HG03575 (cell line): ENCODE results near the gene PRR13.
"Not testable (repeated sequence)": the region's sequence is repeated elsewhere in the genome, so short reads cannot be mapped to it uniquely, and the experiment has no call there.

ENCODE experiments used
- ATAC-seq: cut with Tn5 transposase; IDR thresholded peaks from one replicate; pipeline ENCODE4 v1.9.1; 2021; ENCODE audit not compliant: unreplicated experiment, insufficient number of reproducible peaks, low FRiP score; ENCODE audit errors: extremely low read depth

Gene PRR13

DNA sequence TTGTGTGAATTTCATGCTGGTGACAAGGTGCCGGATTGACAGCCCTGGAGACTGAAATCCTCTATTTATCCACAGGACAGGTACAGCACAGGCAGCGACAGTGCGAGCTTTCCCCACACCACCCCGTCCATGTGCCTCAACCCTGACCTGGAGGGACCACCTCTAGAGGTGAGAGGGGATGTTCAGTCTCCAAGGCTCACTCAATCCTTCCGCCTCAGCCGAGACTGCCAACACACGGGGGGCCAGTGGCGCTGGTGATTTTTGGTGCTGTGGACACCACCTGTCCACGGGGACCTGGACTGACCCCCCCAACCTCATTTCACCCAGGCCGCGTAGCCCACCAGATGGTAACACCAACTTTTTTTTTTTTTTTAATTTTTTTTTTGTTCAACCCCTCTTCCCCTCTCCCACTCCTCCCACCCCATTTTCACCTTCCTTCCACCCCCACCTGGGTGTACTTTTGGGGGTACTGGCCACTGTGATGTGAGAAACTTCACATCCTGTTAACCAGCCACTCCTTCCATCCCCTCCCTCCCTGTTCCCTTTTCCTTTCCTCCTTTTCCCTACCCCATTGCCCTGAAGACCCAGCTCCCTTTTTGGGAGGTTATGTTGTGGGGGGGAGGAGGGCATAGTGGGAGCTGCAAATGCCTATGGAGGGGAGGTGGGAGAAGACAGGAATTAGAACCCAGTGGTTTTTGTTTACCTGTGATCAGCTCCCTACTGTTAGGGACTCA is 23.3 kb downstream of the PRR13 start:
- no peak for ATAC-seq

DNA sequence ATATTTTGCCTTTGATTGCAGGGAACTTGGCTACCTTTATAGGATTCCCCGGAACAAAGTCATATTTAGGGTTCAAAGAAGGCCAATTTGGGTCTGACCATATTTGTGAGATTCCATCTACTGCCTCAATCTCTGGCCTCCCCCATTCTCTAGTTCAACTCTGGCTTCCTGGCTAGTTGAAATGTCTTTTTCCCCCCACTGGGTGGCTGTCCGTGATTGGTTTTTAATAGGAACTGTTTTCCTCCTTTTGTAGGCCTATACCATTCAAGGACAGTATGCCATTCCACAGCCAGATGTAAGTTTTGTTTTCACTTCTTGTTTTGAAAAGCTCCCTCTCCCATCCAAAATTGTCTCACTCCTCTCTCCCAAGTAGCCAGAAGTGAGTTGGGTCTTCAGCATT is 24.1 kb downstream of the PRR13 start:
- no peak for ATAC-seq

- no peak for ATAC-seq
Measured at GRCh38 chr12:53466640-53467039, 25.1 kb downstream of the PRR13 start.

DNA sequence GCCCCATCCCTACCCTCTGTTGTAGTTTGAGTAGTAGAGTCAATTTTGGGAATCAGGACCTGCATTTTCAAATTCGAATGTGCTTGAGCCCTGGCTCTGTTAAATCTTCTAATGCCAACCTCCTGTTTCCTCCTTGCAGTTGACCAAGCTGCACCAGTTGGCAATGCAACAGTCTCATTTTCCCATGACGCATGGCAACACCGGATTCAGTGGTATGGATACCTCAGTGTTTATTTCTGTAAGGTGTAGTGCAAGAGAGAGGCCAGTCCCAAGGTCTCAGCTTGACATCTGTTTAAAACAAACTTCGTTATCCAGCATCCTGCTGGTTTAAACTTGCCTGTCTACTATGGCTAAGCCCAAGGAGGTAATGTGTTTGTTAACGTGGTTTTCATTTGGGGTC is 25.5 kb downstream of the PRR13 start:
- ATAC-seq: no peak

DNA sequence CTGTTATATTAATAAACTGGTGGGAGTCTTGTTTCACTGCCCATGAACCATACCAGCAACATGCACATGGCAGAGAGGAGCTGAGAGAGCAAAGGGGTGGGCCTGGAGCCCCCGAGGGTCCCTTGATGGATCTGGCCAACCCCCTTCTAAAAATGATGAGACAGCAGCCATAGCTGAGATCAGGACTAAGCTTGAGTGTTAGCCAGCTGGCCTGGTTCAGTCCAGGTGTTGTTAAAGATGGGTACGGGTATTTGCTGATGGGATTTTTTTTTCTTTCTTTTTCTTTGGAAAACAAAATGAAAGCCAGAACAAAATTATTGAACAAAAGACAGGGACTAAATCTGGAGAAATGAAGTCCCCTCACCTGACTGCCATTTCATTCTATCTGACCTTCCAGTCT is 26.3 kb downstream of the PRR13 start:
- no peak for ATAC-seq

DNA sequence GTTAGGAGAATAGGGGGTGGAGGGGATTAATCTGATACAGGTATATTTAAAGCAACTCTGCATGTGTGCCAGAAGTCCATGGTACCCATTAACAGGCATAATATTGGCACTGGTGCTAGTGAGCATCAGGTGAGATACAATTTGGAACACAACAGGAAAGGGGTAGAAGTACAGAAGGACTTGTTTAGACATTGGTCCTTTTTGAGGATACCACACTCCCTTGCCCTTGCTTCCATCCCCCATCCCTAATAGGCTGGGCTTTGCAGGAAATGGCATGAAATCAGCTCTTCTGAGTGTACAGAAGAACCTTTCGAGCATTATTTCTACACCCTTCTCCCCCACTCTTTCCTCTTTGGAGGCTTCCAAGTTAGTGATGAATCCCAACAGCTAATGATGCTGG is 26.7 kb downstream of the PRR13 start:
- ATAC-seq: no peak

DNA sequence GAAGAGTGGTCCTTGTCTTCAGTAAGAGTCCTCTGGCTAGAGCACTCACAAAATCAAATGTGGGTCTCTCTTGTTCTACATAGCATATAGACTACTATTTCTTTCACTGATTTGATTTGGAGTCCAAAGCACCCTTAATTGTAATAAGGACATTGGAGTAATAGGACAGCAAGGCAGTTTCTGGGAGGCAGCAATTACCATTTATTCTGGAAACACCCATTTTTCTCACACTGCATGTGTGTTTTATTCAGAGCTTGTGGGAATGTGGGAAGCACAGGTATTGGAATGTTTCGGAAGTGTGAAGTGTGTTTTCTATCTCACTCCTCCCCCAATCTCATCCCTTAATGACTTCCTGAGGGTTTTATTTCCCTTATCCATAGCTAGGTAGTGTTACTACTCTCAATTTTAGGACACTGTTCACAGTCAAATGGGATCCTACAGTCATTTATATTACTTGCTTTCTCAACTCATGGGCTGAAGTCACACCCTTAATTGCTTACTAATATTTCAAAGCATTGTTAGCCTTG is 30.6 kb downstream of the PRR13 start:
- ATAC-seq: no peak

- ATAC-seq: no peak
Measured at GRCh38 chr12:53474077-53474476, 32.5 kb downstream of the PRR13 start.

- ATAC-seq: no peak
Measured at GRCh38 chr12:53474819-53475218, 33.3 kb downstream of the PRR13 start.

- no peak for ATAC-seq
Measured at GRCh38 chr12:53476769-53477209, 35.3 kb downstream of the PRR13 start.

- ATAC-seq: no peak
Measured at GRCh38 chr12:53478865-53479264, 37.3 kb downstream of the PRR13 start.

- ATAC-seq: no peak
Measured at GRCh38 chr12:53479331-53479730, 37.8 kb downstream of the PRR13 start.

DNA sequence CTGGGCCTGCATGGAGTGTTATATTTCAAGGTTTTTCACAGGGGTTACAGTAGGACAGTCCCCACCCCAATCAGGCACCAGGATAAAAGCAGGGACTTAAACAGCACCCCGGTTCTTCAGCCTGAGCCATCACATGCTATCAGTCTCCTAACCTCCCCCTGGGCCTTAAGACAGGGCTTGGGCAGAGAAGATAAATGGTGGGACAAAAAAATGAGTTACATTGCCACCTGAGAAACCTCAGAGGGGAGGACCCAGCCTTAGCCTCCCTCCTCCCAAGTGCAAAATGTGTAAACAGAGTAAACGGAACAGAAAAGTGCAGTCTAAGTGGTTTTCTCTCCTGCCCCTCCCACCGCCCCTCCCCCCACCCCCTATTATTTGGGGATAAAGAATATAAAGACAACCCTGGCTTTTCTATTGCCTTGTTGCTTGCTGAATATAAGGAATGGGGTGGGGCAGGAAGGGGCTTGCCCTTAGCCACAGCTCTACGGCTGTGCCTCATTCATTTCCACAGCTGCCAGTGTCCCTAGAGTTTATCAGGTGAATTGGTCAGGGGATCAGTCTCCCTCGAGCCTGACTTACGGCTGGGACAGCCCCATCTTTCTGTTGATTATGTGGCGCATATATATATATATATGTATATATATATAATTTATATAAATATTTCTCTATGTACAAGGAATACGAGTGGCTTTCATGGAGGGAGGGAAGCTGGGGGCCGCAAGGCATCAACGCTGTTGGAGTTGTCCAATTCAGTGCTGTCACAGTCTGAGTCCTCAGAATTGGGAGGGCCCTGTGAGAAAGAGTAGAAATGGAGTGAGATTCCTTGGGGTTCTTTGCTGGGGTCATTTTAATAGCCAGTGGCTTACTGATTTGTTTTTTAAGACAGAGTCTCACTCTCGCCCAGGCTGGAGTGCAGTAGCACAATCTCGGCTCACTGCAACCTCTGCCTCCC is 39.2 kb downstream of the PRR13 start:
- no peak for ATAC-seq

DNA sequence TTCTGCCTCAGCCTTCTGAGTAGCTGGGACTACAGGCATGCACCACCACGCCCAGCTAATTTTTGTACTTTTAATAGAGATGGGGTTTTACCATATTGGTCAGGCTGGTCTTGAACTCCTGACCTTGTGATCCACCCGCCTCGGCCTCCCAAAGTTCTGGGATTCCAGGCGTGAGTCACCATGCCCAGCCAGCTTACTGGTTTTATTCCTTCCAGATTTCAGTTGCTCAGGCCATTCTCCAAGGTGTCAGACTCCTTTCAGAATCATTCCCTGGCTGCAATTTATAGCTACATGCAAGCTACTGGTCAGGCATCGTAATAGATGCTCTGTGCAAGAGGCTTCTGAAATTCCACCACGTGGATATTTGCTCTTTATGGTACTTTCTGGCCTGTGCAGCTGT is 39.9 kb downstream of the PRR13 start:
- ATAC-seq: not testable (repeated sequence)

DNA sequence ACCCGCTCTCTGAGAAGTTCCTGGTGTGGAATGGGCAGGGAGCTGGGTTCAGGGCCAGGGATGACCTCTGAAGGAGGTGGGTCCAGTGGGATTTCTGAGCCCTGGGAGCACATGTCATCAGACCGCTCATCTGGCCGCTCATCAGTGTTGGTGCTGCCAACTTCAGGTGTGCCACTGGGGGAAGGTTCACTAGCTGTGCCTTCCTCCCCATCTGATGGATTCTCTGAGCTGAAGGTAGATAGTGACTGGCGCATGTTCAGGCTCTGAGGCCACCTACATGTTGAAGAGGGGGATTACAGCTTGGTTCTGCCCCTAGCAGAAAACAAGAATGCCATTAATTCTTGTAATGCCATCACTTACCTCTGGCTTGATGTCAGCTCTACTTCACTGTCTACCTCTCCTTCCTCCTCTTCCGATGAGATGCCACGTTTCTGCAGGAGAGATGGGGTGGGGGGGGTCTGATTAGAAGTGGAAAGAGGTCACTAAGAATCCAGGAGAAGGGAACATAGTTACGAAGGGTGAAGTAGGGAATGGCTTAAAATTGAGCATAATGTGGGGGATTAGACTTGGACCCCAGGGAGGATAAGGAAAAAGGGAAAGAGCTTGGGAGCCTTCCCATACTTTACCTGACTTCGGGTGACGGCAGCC is 40.5 kb downstream of the PRR13 start:
- no peak for ATAC-seq

DNA sequence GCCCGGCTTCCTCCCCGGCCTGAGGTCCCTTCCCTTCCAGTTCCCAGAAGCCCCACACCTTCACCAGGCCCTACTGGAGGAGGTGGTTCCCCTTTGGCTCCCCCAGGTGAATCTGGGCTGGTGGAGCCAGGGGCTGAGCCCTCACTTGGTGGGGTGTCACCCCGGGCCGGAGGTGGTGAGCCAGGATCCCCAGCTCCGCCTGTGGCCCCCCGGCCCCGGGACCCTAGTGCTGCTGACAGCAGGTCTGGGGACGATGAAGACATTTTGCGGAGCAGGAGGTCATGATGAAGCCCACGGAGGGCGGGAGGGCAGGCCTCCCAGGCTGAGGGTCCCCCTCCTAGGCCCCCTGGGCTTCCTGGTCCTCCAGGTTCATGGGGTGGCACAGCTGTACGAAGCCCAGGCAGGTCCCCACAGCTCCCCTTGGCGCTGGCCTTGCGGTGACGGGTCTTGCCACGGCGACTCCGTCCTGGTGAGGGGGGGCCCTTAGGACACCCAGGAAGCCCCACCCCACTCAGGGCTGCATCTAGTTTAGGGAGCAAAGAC is 41.2 kb downstream of the PRR13 start:
- ATAC-seq: no peak

DNA sequence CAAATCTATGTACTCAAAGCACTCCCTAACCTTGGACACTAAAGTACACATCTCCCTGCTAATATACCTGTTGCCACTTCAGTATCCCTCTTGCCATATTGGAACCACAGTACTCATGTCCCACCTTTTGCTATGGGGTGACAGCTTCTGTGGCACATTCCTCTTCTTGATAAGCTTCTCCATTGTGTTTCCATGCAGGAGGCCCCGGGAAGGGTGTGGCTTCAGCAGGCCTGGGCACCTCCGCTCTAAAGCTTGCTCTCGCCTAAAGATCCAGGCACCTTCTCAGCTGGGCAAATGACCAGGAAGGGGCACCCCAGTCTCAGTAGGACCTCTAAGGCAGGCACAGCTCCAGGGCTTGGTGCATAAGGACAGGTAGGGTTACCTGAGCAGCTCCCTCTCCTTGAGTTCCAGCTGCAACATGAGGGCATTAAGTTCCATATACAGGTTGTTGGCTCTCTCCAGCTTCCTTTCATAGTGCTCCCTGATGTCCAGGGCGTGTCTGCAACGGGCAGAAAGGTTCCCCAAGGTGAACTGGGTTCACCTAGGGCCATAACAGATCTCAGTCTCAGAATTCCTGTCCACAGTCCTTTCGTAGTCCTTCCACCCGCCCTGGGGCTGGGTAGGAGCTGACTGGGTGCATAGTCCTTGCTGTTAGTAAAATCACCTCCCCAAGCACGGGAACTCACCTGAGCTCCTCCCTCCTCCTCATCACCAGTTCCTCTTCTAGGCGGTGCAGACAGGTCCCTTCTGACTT is 41.9 kb downstream of the PRR13 start:
- no peak for ATAC-seq

DNA sequence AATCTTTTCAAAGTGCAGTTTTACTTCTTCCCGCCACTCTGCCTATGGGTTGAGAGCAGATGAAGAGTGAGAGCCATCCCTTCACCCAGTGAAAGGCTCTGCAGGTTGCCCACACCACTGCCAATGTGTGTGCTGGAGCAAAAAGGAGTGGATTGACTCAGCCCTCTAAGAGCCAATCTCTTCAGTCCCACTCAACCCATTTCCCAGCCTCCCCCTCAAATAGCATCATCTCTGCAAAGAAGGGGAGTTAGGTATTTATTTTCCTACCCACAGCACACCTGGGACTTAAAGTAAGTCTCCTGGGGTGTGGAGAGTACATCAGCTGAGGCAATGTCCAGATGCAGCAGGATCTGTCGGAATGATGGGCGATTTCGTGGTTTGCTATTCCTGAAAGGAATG is 42.4 kb downstream of the PRR13 start:
- ATAC-seq: no peak
